Upper lobe of left lung (tissue), 6 donors: ENCODE results near the gene RFT1. TPM values are rescaled to one million over a fixed set of nuclear protein-coding genes. Genes with fewer than 3 reads are reported as not detected.

Source experiments
- ATAC-seq, 2 donors: fragments of 200-7000 bp; cut with Tn5 transposase; one replicate each; pipeline ENCODE4 v1.9.1; 2022; ENCODE audit warnings: mild to moderate bottlenecking in 2 of 2, moderate library complexity in 2 of 2; ENCODE audit not compliant: low FRiP score in 2 of 2
- DNase-seq, 2 donors: peaks; one replicate each; pipeline ENCODE4 v3.0.0-alpha.2; 2019 to 2020
- H3K27ac ChIP-seq, 4 donors: fragments of 200-600 bp; sonication (generic); one replicate each; pipeline ENCODE4 v1.5.1; 2016 to 2019
- H3K27me3 ChIP-seq, 4 donors: fragments of 200-600 bp; sonication (generic); one replicate each; pipeline ENCODE4 v1.5.1; 2017 to 2019
- H3K36me3 ChIP-seq, 4 donors: fragments of 200-600 bp; sonication (generic); one replicate each; pipeline ENCODE4 v1.5.1; 2016 to 2019
- H3K4me1 ChIP-seq, 4 donors: fragments of 200-600 bp; sonication (generic); one replicate each; pipeline ENCODE4 v1.5.1; 2018 to 2019
- H3K4me3 ChIP-seq, 4 donors: fragments of 200-600 bp; sonication (generic); one replicate each; pipeline ENCODE4 v1.5.1; 2017 to 2019; ENCODE audit warnings: mild to moderate bottlenecking in 2 of 4, moderate library complexity in 1 of 4
- H3K9me3 ChIP-seq, 4 donors: fragments of 200-600 bp; sonication (generic); one replicate each; pipeline ENCODE4 v1.5.1; 2018 to 2019
- CTCF ChIP-seq, 6 experiments: fragments of 450-650 bp in 4 of 6; fragments of 200-600 bp in 2 of 6; sonication (generic) in 2 of 6; IDR thresholded peaks; one replicate each; pipeline ENCODE4 v1.5.1; 2016 to 2019; ENCODE audit warnings: antibody characterized with exemption in 6 of 6
- EP300 ChIP-seq, 4 donors: sonication (generic); formaldehyde crosslinking; IDR thresholded peaks; one replicate each; pipeline ENCODE4 v1.5.1; 2017; ENCODE audit warnings: antibody characterized with exemption in 4 of 4, control low read depth in 2 of 4
- POLR2A ChIP-seq, 4 donors: fragments of 450-650 bp; IDR thresholded peaks; one replicate each; pipeline ENCODE4 v1.5.1; 2016 to 2017; ENCODE audit warnings: antibody characterized with exemption in 4 of 4, mild to moderate bottlenecking in 2 of 4
- POLR2AphosphoS5 ChIP-seq, 2 donors: sonication (generic); formaldehyde crosslinking; IDR thresholded peaks; one replicate each; pipeline ENCODE4 v1.5.1; 2017; ENCODE audit warnings: antibody characterized with exemption in 2 of 2
- WGBS, 2 donors: methylation state at CpG; one replicate each; pipeline ENCODE4 v1.1.5; 2017 to 2018; 5-methylcytosine and 5-hydroxymethylcytosine counted together
- total RNA-seq, 6 donors: library from RNA; depleted of rRNA in 4 of 6; stranded (reverse); fragments of >200 nt in 4 of 6; gene quantifications; one replicate each; pipeline versions ENCODE4 v1.1.0 to v1.2.1, GENCODE V29; 2016 to 2021
- donor health status: DM: no; HTN: no; CAD: no; lungs with moderate emphysema.
- donor health status: DM: no; HTN: yes; CAD: no; lungs with severe emphysema.

RFT1 gene
- total RNA-seq, 6 donors from 2014 or later = 5.1 to 19.9 (median 12.8) TPM

GRCh38 chr3:53160660-53161449, 30.6 kb upstream of the RFT1 start, which contains the start of gene PRKCD:
TSS of gene PRKCD (plus strand) at chr3:53161209. CDS start at chr3:53178423, 17,214 bp downstream.
- no peaks in the 10 kb centered on the region for H3K27me3 ChIP-seq
- WGBS, 2 donors = 0% methylated on average over 5 of the region's 88 CpGs
- DNase-seq = peak; percentile 91 to 96
- TF ChIP-seq POLR2A (IDR thresholded peaks at IDR 0.05) (peak in 3 of 4 donors; percentile 34 to 87 (median 52)), CTCF (IDR thresholded peaks at IDR 0.05) (peak; percentile 51 to 89 (median 76)), POLR2AphosphoS5 (IDR thresholded peaks at IDR 0.05) (peak; percentile 59 to 83), EP300 (IDR thresholded peaks at IDR 0.05) (peak in 1 of 4 donors; percentile 21)
- peaks cover 27 to 87% (median 70%) of the 10 kb centered on the region in 4 donors for H3K4me1 ChIP-seq
- H3K9me3 ChIP-seq = no peaks in the 10 kb centered on the region
- peak within 1 kb of the TSS; percentile 85 to 99 (median 94) for H3K27ac ChIP-seq
- peak; percentile 83 to 89 for ATAC-seq
- H3K4me3 ChIP-seq = peak within 1 kb of the TSS; percentile 59 to 97 (median 81)
- no peaks in the 10 kb centered on the region for H3K36me3 ChIP-seq

DNA sequence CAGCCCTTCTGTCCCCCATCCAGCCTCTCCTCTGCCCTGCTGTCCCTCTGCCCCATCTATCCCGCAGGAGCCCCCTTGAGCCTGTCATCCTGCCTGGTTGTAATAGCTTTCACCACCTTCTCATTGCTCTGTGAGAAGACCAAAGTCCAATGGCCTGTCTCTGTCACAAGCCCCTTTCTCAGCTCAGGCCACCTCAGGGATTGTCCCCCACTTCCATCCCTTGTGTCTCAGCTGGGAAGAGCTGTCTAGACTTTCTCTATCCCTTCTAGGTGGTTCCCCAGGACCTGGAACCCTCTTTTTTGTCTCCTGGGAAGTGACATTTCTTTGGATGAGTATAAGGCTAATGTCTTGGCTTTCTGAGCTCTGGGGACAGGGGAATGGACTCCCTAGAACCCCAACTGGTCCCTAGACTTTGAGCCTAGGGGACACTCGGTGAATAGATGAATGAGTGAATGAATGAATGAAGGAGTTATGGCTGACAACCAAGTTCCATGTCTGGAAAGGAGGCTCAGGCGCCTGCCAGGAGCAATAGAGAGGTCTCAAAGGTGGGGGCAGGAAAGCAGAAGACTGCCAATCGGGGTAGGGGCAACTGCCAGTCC, 29.9 kb upstream of the RFT1 start:
- no peak for TF ChIP-seq EP300 (IDR thresholded peaks at IDR 0.05)
- TF ChIP-seq POLR2A (IDR thresholded peaks at IDR 0.05) = no peak
- no peak for TF ChIP-seq CTCF (IDR thresholded peaks at IDR 0.05)
- TF ChIP-seq POLR2AphosphoS5 (IDR thresholded peaks at IDR 0.05) = no peak
- no peaks in the 10 kb centered on the region for H3K9me3 ChIP-seq
- H3K4me3 ChIP-seq = peak overlapping the region; percentile 59 to 97 (median 81)
- peak overlapping the region; percentile 85 to 99 (median 94) for H3K27ac ChIP-seq
- ATAC-seq = no peak
- no peaks in the 10 kb centered on the region for H3K27me3 ChIP-seq
- 31 to 37% methylated on average over 4 of the region's 4 CpGs for WGBS, 2 donors
- no peaks in the 10 kb centered on the region for H3K36me3 ChIP-seq
- peaks cover 22 to 85% (median 68%) of the 10 kb centered on the region in 4 donors for H3K4me1 ChIP-seq
- DNase-seq = no peak

- Histone ChIP-seq H3K9me3 (no peaks in the 10 kb centered on the region), H3K4me1 (peaks cover 20 to 85% (median 66%) of the 10 kb centered on the region in 4 donors), H3K27me3 (no peaks in the 10 kb centered on the region), H3K4me3 (no peak overlapping the region), H3K27ac (peak overlapping the region in 3 of 4 donors; percentile 91 to 99 (median 96)), H3K36me3 (no peaks in the 10 kb centered on the region)
- WGBS, 2 donors = 53 to 59% methylated on average over 9 of the region's 9 CpGs
- no peak for ATAC-seq
- peak in 1 of 2 donors; percentile 72 for DNase-seq
- TF ChIP-seq CTCF (IDR thresholded peaks at IDR 0.05) (no peak), POLR2AphosphoS5 (IDR thresholded peaks at IDR 0.05) (no peak), EP300 (IDR thresholded peaks at IDR 0.05) (no peak), POLR2A (IDR thresholded peaks at IDR 0.05) (peak in 1 of 4 donors; percentile 13)
Observed at GRCh38 chr3:53159156-53160060, 29.2 kb upstream of the RFT1 start.

DNA sequence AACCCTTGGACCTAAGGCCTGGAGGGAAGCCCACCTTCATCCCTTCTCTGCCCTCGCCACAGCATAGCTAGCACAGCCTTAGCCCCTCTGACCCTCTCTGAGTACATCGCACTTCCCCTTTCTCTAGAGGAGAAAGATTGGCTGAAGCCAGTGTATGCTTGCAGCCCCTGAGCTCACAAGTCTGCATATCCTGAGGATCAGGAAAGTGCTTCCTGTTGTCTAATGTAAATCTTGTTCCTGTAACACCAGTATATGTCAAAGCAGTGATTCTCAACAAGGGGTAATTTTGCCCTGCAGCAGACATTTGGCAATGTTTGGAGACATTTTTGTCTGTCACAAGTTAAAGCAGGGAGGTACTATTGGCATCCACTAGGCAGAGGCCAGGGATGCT, 28.5 kb upstream of the RFT1 start:
- Histone ChIP-seq H3K4me1 (peaks cover 15 to 85% (median 67%) of the 10 kb centered on the region in 4 donors), H3K27ac (peak overlapping the region in 1 of 4 donors; percentile 99)

More for the DNA sequence above, 28.5 kb upstream of the RFT1 start:
- H3K4me3 ChIP-seq = no peak overlapping the region
- DNase-seq (no peak), ATAC-seq (no peak)
- H3K27me3 ChIP-seq = no peaks in the 10 kb centered on the region
- no peaks in the 10 kb centered on the region for H3K9me3 ChIP-seq
- WGBS, 2 donors = 50 to 68% methylated on average over 2 of the region's 2 CpGs
- no peaks in the 10 kb centered on the region for H3K36me3 ChIP-seq
- TF ChIP-seq EP300 (IDR thresholded peaks at IDR 0.05) = no peak
- TF ChIP-seq POLR2A (IDR thresholded peaks at IDR 0.05) = no peak
